HT1080 (cell line): ENCODE data around the gene STAG1. TPM values are rescaled to one million over a fixed set of nuclear protein-coding genes. Genes with fewer than 3 reads are reported as not detected.
"Not testable (repeated sequence)": the region's sequence is repeated elsewhere in the genome, so short reads cannot be mapped to it uniquely, and the experiment has no call there.

Experiments
- DNase-seq: peaks from one replicate; pipeline ENCODE4 v3.0.0-alpha.2; 2015; ENCODE audit warnings: low read depth
- total RNA-seq: library from RNA; depleted of rRNA; stranded (reverse); fragments of >200 nt; shearing (Covaris generic); gene quantifications from 2 replicates; pipeline ENCODE4 v1.2.3, GENCODE V29; 2014

Gene STAG1
- total RNA-seq, 1 experiment from 2014 or later, result 35.9 TPM

GRCh38 chr3:136414476-136414875, 337.7 kb downstream of the STAG1 start:
- no peak for DNase-seq

- DNase-seq, result no peak
Measured at GRCh38 chr3:136412307-136412706, 339.9 kb downstream of the STAG1 start.

GRCh38 chr3:136409549-136409948, 342.6 kb downstream of the STAG1 start:
- DNase-seq, result no peak

GRCh38 chr3:136404056-136404455, 348.1 kb downstream of the STAG1 start:
- DNase-seq, result no peak

GRCh38 chr3:136396916-136397315, 355.3 kb downstream of the STAG1 start:
- DNase-seq, result no peak

GRCh38 chr3:136390574-136390973, 361.6 kb downstream of the STAG1 start:
- no peak for DNase-seq

- no peak for DNase-seq
Measured at GRCh38 chr3:136387031-136387430, 365.1 kb downstream of the STAG1 start.

- no peak for DNase-seq
Measured at GRCh38 chr3:136385457-136385856, 366.7 kb downstream of the STAG1 start.

- no peak for DNase-seq
Measured at GRCh38 chr3:136381051-136381450, 371.1 kb downstream of the STAG1 start.

GRCh38 chr3:136380530-136380929, 371.6 kb downstream of the STAG1 start:
- peak; percentile 74 for DNase-seq

GRCh38 chr3:136378011-136378410, 374.2 kb downstream of the STAG1 start:
- DNase-seq, result no peak

- no peak for DNase-seq
Measured at GRCh38 chr3:136377508-136377907, 374.7 kb downstream of the STAG1 start.

- DNase-seq, result not testable (repeated sequence)
Measured at GRCh38 chr3:136375800-136376199, 376.4 kb downstream of the STAG1 start.

GRCh38 chr3:136366289-136366688, 385.9 kb downstream of the STAG1 start:
- DNase-seq, result no peak

GRCh38 chr3:136353461-136353860, 398.7 kb downstream of the STAG1 start:
- no peak for DNase-seq

- DNase-seq, result no peak
Measured at GRCh38 chr3:136351905-136352304, 400.3 kb downstream of the STAG1 start.

GRCh38 chr3:136351351-136351750, 400.8 kb downstream of the STAG1 start:
- DNase-seq, result no peak

GRCh38 chr3:136350557-136350956, 401.6 kb downstream of the STAG1 start:
- DNase-seq, result no peak

GRCh38 chr3:136350132-136350531, 402.0 kb downstream of the STAG1 start:
- peak; percentile 84 for DNase-seq

- no peak for DNase-seq
Measured at GRCh38 chr3:136346486-136346885, 405.7 kb downstream of the STAG1 start.

- DNase-seq, result peak; percentile 77
Measured at GRCh38 chr3:136343873-136344555, 408.2 kb downstream of the STAG1 start.

- DNase-seq, result no peak
Measured at GRCh38 chr3:136343446-136343845, 408.7 kb downstream of the STAG1 start.

GRCh38 chr3:136336329-136337100, 415.7 kb downstream of the STAG1 start:
- DNase-seq, result no peak
